Cardiac ventricle fibroblast (primary cell): Measurements from ENCODE around the gene WFDC9. TPM values are rescaled to one million over a fixed set of nuclear protein-coding genes. Genes with fewer than 3 reads are reported as not detected.

Source experiments
- total RNA-seq: library from RNA; depleted of rRNA; stranded (reverse); fragments of >200 nt; gene quantifications from 2 replicates; pipeline ENCODE4 v1.2.3, GENCODE V29; 2015

The WFDC9 gene
- not detected in 2 replicates for total RNA-seq

DNA sequence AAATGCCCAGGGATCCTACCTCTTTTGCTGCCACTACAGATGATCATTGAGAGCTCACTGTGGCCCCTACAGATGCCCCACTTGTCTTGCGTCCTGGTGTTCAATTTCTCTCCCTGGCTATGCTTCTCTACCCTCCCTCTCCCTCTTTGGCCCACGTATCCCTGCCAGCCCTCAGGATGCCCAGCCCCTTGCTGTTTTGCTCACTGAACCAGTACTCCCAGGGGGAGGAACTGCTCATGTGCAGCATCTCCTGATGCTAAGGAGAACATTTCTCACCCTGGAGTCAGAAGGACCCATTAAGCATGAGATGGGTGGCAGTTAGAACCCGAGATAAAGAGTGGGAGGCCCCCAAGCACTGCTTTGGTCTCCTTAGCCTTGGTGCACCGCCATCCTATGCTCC is at the start of gene WFDC9:
WFDC9 (minus strand) TSS at position 101 of the 400 bp plus-strand sequence. CDS start 21,103 bp downstream, outside the sequence.

DNA sequence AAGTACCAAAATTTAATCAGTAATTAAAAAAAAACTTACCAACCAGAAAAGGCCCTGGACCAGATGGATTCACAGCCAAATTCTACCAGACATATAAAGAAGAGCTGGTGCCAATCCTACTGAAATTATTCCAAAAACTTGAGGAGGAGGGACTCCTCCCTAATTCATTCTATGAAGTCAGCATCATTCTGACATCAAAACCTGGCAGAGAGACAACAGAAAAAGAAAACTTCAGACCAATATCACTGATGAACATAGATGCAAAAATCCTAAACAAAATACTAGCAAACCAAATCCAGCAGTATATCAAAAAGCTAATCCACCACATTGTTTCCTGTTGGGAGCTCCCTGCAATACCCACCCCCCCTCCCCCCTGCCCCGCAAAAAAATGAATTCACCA is 39.1 kb upstream of the WFDC9 start, which contains the start of gene WFDC11:
WFDC11 (minus strand) TSS at position 101 of the 400 bp plus-strand sequence. CDS start 19,639 bp downstream, outside the sequence.

DNA sequence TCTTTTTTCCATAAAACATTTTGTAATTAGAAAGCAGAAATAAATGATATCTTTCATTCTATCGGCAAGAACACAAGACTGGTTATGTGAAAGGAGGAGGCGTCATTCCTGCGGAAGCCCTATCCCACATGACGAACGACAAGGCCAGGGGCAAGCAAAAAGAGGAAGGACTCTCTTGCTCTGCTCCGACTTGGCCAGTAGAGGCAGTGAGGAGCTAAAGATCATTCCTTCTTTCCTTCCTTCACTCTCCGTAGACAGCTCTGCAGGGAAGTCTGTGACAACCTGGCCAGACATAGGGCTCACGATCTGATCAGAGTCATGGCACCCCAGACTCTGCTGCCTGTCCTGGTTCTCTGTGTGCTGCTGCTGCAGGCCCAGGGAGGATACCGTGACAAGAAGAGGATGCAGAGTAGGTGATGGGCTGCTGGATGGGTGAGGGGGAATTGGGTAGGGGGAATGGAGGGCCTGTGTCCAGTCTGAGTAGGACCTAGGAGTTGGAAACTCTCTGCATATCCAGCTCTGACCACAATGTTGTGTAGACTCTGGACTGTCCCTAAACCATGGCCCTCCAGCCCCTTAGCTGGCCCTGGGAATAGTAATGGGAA is 1.5 kb downstream of the WFDC9 start, which contains the start of gene WFDC10A:
WFDC10A (plus strand) TSS at position 244 of the 605 bp plus-strand sequence; CDS start at position 319, 75 bp downstream.

DNA sequence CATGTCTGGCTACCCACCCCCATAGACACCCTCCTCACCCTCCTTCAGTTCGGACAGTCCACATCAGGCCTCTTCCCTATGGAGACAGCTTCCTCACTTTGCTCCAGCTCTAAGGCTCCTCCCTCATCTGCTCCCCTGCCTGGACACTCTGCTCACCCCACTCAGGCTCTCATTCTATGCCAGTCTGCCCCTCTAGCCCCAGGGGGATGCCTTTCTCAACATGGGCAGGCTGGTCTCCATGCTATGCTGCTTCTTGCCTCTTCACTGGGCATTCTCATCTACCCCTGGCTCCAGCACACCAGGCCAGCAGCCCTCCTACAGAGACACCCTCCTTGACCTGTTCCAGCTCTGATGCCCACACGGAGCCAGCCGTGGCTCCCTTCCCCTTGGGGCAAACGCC is 51.9 kb downstream of the WFDC9 start, which contains the start of gene WFDC8:
WFDC8 (minus strand) TSS at position 101 of the 400 bp plus-strand sequence; CDS start at position 64, 37 bp downstream.

Other genes with a start within 250 kb of the WFDC9 start
- gene DBNDD2, start 223.0 kb downstream of the WFDC9 start, total RNA-seq: 2.4 and 2.9 TPM in 2 replicates
- gene PIGT, start 215.1 kb downstream of the WFDC9 start, total RNA-seq: 85.3 and 91.4 TPM in 2 replicates
- gene WFDC2, start 161.5 kb downstream of the WFDC9 start, total RNA-seq: not detected in 2 replicates
- not detected in 2 replicates for gene SPINT3, start 115.7 kb downstream of the WFDC9 start, total RNA-seq
- not detected in 2 replicates for gene WFDC6, start 91.8 kb downstream of the WFDC9 start, total RNA-seq
- not detected in 2 replicates for gene EPPIN, start 83.9 kb downstream of the WFDC9 start, total RNA-seq
- gene WFDC8, start 52.0 kb downstream of the WFDC9 start, total RNA-seq: not detected in 2 replicates
- gene WFDC10A, start 1.5 kb downstream of the WFDC9 start, total RNA-seq: not detected in 2 replicates
- not detected in 2 replicates for gene WFDC11, start 39.0 kb upstream of the WFDC9 start, total RNA-seq
- not detected in 2 replicates for gene WFDC13, start 70.8 kb upstream of the WFDC9 start, total RNA-seq
- gene WFDC10B, start 73.7 kb upstream of the WFDC9 start, total RNA-seq: not detected in 2 replicates
- not detected in 2 replicates for gene SPINT4, start 91.1 kb upstream of the WFDC9 start, total RNA-seq
- not detected in 2 replicates for gene WFDC3, start 160.6 kb upstream of the WFDC9 start, total RNA-seq
- gene DNTTIP1, start 160.7 kb upstream of the WFDC9 start, total RNA-seq: 23.3 and 25.9 TPM in 2 replicates
- gene UBE2C, start 181.4 kb upstream of the WFDC9 start, total RNA-seq: 3.7 and 10.7 TPM in 2 replicates
- 1.9 TPM in 1 of 2 replicates, not detected in the other for gene TNNC2, start 196.0 kb upstream of the WFDC9 start, total RNA-seq
- gene SNX21, start 202.5 kb upstream of the WFDC9 start, total RNA-seq: 71.0 and 101 TPM in 2 replicates
- 22.9 and 27.6 TPM in 2 replicates for gene ACOT8, start 226.1 kb upstream of the WFDC9 start, total RNA-seq
- 2.2 and 2.7 TPM in 2 replicates for gene ZSWIM3, start 226.3 kb upstream of the WFDC9 start, total RNA-seq
- 8.3 and 11.1 TPM in 2 replicates for gene ZSWIM1, start 249.9 kb upstream of the WFDC9 start, total RNA-seq